HG03095 (cell line): ENCODE data around the gene OPN1SW.

ENCODE experiments used
- ATAC-seq: cut with Tn5 transposase; IDR thresholded peaks from one replicate; pipeline ENCODE4 v1.9.1; 2021; ENCODE audit warnings: moderate library complexity; ENCODE audit not compliant: unreplicated experiment

OPN1SW gene

GRCh38 chr7:128763541-128763940 lies 12.1 kb downstream of the OPN1SW start:
- ATAC-seq: no peak

- ATAC-seq: no peak
These were observed 16.4 kb downstream of the OPN1SW start for GRCh38 chr7:128759242-128759641.

GRCh38 chr7:128758553-128758952 lies 17.0 kb downstream of the OPN1SW start:
- no peak for ATAC-seq

GRCh38 chr7:128757203-128757602 lies 18.4 kb downstream of the OPN1SW start:
- ATAC-seq: no peak

- ATAC-seq: no peak
These were observed 19.6 kb downstream of the OPN1SW start for GRCh38 chr7:128755819-128756476.

- ATAC-seq: no peak
These were observed 20.3 kb downstream of the OPN1SW start for GRCh38 chr7:128755075-128755818.

- ATAC-seq: no peak
These were observed 23.3 kb downstream of the OPN1SW start for GRCh38 chr7:128752251-128752650.

- no peak for ATAC-seq
These were observed 28.1 kb downstream of the OPN1SW start for GRCh38 chr7:128747327-128748079.

GRCh38 chr7:128745706-128746105 lies 29.9 kb downstream of the OPN1SW start:
- ATAC-seq: no peak

- no peak for ATAC-seq
These were observed 31.2 kb downstream of the OPN1SW start for GRCh38 chr7:128744366-128744905.

GRCh38 chr7:128743112-128743772 lies 32.4 kb downstream of the OPN1SW start:
- ATAC-seq: no peak

GRCh38 chr7:128742206-128742605 lies 33.4 kb downstream of the OPN1SW start:
- no peak for ATAC-seq

- ATAC-seq: no peak
These were observed 34.1 kb downstream of the OPN1SW start for GRCh38 chr7:128741491-128741890.

- ATAC-seq: no peak
These were observed 34.6 kb downstream of the OPN1SW start for GRCh38 chr7:128740996-128741395.

GRCh38 chr7:128739990-128740682 lies 35.5 kb downstream of the OPN1SW start:
- ATAC-seq: no peak

- ATAC-seq: peak; percentile 98
These were observed 36.3 kb downstream of the OPN1SW start, which contains the start of gene CALU for GRCh38 chr7:128739048-128739962. Gene CALU (plus strand): TSS chr7:128739359. CDS start chr7:128748584, 9,225 bp downstream.

- peak; percentile 3 for ATAC-seq
These were observed 37.0 kb downstream of the OPN1SW start for GRCh38 chr7:128738570-128739047.

- ATAC-seq: no peak
These were observed 37.7 kb downstream of the OPN1SW start for GRCh38 chr7:128737867-128738385.

- ATAC-seq: no peak
These were observed 38.2 kb downstream of the OPN1SW start for GRCh38 chr7:128737441-128737840.
